Stimulated activated naive CD4-positive, alpha-beta T cell treated with Interleukin-2 at 50 U/mL for 16 hours (primary cell): ENCODE data around the gene WWOX.
A peak's percentile ranks its signal among the peaks of the same experiment; 100 is the strongest.
"Not testable (repeated sequence)": the region's sequence is repeated elsewhere in the genome, so short reads cannot be mapped to it uniquely, and the experiment has no call there.

Experiments used
- DNase-seq: peaks from one replicate; lab custom pipeline; 2025; lab: John Stamatoyannopoulos, UW

Gene WWOX

GRCh38 chr16:78099271-78100111 lies at the start of gene WWOX:
Gene WWOX, plus strand, starts transcription at chr16:78099654.
- DNase-seq: peak; percentile 98

- no peak for DNase-seq
Observed at GRCh38 chr16:78050734-78051400, 48.6 kb upstream of the WWOX start.

- no peak for DNase-seq
Observed at GRCh38 chr16:78057803-78058564, 41.5 kb upstream of the WWOX start.

- DNase-seq: not testable (repeated sequence)
Observed at GRCh38 chr16:78059806-78060205, 39.6 kb upstream of the WWOX start.

- no peak for DNase-seq
Observed at GRCh38 chr16:78060295-78060694, 39.2 kb upstream of the WWOX start.

GRCh38 chr16:78060809-78061208 lies 38.6 kb upstream of the WWOX start:
- DNase-seq: no peak

- DNase-seq: no peak
Observed at GRCh38 chr16:78065319-78065718, 34.1 kb upstream of the WWOX start.

- DNase-seq: no peak
Observed at GRCh38 chr16:78069913-78070312, 29.5 kb upstream of the WWOX start.

GRCh38 chr16:78072275-78072674 lies 27.2 kb upstream of the WWOX start:
- DNase-seq: no peak

GRCh38 chr16:78075800-78076199 lies 23.7 kb upstream of the WWOX start:
- no peak for DNase-seq

- no peak for DNase-seq
Observed at GRCh38 chr16:78081341-78081740, 18.1 kb upstream of the WWOX start.

GRCh38 chr16:78091419-78091818 lies 8.0 kb upstream of the WWOX start:
- no peak for DNase-seq

GRCh38 chr16:78092758-78093157 lies 6.7 kb upstream of the WWOX start:
- DNase-seq: no peak

GRCh38 chr16:78094166-78094565 lies 5.3 kb upstream of the WWOX start:
- DNase-seq: no peak

GRCh38 chr16:78094998-78095397 lies 4.5 kb upstream of the WWOX start:
- no peak for DNase-seq

- DNase-seq: no peak
Observed at GRCh38 chr16:78096386-78096785, 3.1 kb upstream of the WWOX start.

- no peak for DNase-seq
Observed at GRCh38 chr16:78097548-78097947, 1.9 kb upstream of the WWOX start.

GRCh38 chr16:78098087-78098486 lies 1.4 kb upstream of the WWOX start:
- no peak for DNase-seq

GRCh38 chr16:78098595-78099270 lies 721 bp upstream of the WWOX start:
- DNase-seq: no peak

GRCh38 chr16:78100112-78100467 lies 636 bp downstream of the WWOX start:
- DNase-seq: no peak

GRCh38 chr16:78102122-78102660 lies 2.7 kb downstream of the WWOX start:
- no peak for DNase-seq

GRCh38 chr16:78102865-78103264 lies 3.4 kb downstream of the WWOX start:
- DNase-seq: no peak
